Hepatocyte (in vitro differentiated cells): ENCODE data around the gene PLEKHJ1. TPM values are rescaled to one million over a fixed set of nuclear protein-coding genes. Genes with fewer than 3 reads are reported as not detected.
A peak's percentile ranks its signal among the peaks of the same experiment; 100 is the strongest.

ENCODE experiments used
- DNase-seq: peaks from one replicate; pipeline ENCODE4 v3.0.0-alpha.2; 2016; ENCODE audit warnings: low spot score
- H2AFZ ChIP-seq: fragments of 200-600 bp; sonication (generic); 2 replicates; pipeline ENCODE4 v1.6.0; 2016; ENCODE audit warnings: antibody characterized with exemption, mild to moderate bottlenecking
- H3K27ac ChIP-seq: fragments of 200-600 bp; sonication (generic); 2 replicates; pipeline ENCODE4 v1.5.1; 2016; ENCODE audit warnings: mild to moderate bottlenecking
- H3K27me3 ChIP-seq: fragments of 200-600 bp; sonication (generic); 2 replicates; pipeline ENCODE4 v1.6.1; 2016
- H3K36me3 ChIP-seq: fragments of 200-600 bp; sonication (generic); replicated peaks from 2 replicates; pipeline ENCODE4 v1.5.1; 2016; ENCODE audit warnings: low read depth; ENCODE audit not compliant: insufficient read depth
- H3K4me1 ChIP-seq: fragments of 200-600 bp; sonication (generic); 2 replicates; pipeline ENCODE4 v1.5.1; 2016; ENCODE audit warnings: mild to moderate bottlenecking, moderate library complexity; ENCODE audit not compliant: insufficient read depth
- H3K4me2 ChIP-seq: fragments of 200-600 bp; sonication (generic); 2 replicates; pipeline ENCODE4 v1.6.0; 2016
- H3K4me3 ChIP-seq: fragments of 200-600 bp; sonication (generic); 2 replicates; pipeline ENCODE4 v1.5.1; 2016; ENCODE audit warnings: mild to moderate bottlenecking
- H3K79me2 ChIP-seq: fragments of 200-600 bp; sonication (generic); 2 replicates; pipeline ENCODE4 v1.6.0; 2017; ENCODE audit warnings: mild to moderate bottlenecking
- H3K9me2 ChIP-seq: fragments of 200-600 bp; sonication (generic); replicated peaks from 2 replicates; pipeline ENCODE4 v1.6.0; 2017; ENCODE audit warnings: mild to moderate bottlenecking; ENCODE audit not compliant: insufficient read depth
- H3K9me3 ChIP-seq: fragments of 200-600 bp; sonication (generic); 2 replicates; pipeline ENCODE4 v1.5.1; 2016; ENCODE audit warnings: low read depth, mild to moderate bottlenecking
- H4K20me1 ChIP-seq: fragments of 200-600 bp; sonication (generic); 2 replicates; pipeline ENCODE4 v1.6.0; 2016; ENCODE audit warnings: mild to moderate bottlenecking; ENCODE audit not compliant: insufficient read depth, poor library complexity, severe bottlenecking
- EZH2 ChIP-seq: fragments of 200-600 bp; sonication (generic); IDR thresholded peaks from 2 replicates; pipeline ENCODE4 v1.6.1; 2016; ENCODE audit warnings: antibody characterized with exemption, mild to moderate bottlenecking, borderline replicate concordance
- EZH2phosphoT487 ChIP-seq: fragments of 200-600 bp; sonication (generic); IDR thresholded peaks from one replicate; pipeline ENCODE4 v1.6.1; 2018; ENCODE audit warnings: antibody characterized with exemption, mild to moderate bottlenecking, low read depth, moderate library complexity; ENCODE audit not compliant: unreplicated experiment, severe bottlenecking
- WGBS: methylation state at CpG from one replicate; pipeline ENCODE4 v1.1.6; 2016; ENCODE audit warnings: low lambda C conversion rate; ENCODE audit errors: missing lambda C conversion rate; 5-methylcytosine and 5-hydroxymethylcytosine counted together
- polyA plus RNA-seq: library from polyadenylated mRNA; unstranded; fragments of >200 nt; fragmentation: Nextera tagmentation; extraction: Ambion mirVana; gene quantifications from 2 replicates; pipeline ENCODE4 v1.2.1, GENCODE V29; 2016
- total RNA-seq: library from RNA; depleted of rRNA; stranded (reverse); fragments of >200 nt; gene quantifications from 2 replicates; pipeline ENCODE4 v1.2.3, GENCODE V29; 2014
- TF ChIP-seq, protein P1 (sequence below): fragments of 200-600 bp; sonication (generic); IDR thresholded peaks from 2 replicates; pipeline ENCODE4 v1.5.1; 2016; ENCODE audit warnings: antibody characterized with exemption, mild to moderate bottlenecking; ENCODE audit not compliant: poor library complexity

Gene PLEKHJ1
- total and polyA plus RNA-seq, 2 experiments from 2014 or later, result 165 to 190 TPM

DNA sequence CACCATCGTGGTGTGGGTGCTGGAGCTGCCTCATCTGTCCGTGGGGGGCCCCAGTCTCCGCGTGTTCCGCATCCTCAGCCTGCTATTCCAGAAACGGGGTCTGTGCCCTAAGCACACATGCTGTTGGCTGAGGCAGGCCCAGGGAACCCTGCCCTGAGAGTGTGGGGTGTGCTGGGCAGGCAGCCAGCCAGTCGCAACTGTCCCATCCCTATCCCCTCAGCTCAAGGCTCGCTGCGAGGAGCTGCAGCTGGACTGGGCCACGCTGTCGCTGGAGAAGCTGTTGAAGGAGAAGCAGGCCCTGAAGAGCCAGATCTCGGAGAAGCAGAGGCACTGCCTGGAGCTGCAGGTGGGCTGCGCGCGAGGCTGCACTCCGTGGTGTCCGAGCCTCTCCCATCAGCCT, 21.9 kb downstream of the PLEKHJ1 start:
- Histone ChIP-seq H3K27ac (peak overlapping the region; percentile 92), H3K4me2 (no peak overlapping the region), H3K9me3 (no peaks in the 10 kb centered on the region), H4K20me1 (no peaks in the 10 kb centered on the region), H3K4me3 (no peak overlapping the region), H3K4me1 (peaks cover 18% of the 10 kb centered on the region), H2AFZ (no peak overlapping the region), H3K79me2 (no peaks in the 10 kb centered on the region), H3K9me2 (no peaks in the 10 kb centered on the region), H3K36me3 (no peaks in the 10 kb centered on the region), H3K27me3 (no peaks in the 10 kb centered on the region)
- no peak for DNase-seq
- WGBS, result 96% methylated on average over 17 of the region's 17 CpGs
- TF ChIP-seq, protein P1, sequence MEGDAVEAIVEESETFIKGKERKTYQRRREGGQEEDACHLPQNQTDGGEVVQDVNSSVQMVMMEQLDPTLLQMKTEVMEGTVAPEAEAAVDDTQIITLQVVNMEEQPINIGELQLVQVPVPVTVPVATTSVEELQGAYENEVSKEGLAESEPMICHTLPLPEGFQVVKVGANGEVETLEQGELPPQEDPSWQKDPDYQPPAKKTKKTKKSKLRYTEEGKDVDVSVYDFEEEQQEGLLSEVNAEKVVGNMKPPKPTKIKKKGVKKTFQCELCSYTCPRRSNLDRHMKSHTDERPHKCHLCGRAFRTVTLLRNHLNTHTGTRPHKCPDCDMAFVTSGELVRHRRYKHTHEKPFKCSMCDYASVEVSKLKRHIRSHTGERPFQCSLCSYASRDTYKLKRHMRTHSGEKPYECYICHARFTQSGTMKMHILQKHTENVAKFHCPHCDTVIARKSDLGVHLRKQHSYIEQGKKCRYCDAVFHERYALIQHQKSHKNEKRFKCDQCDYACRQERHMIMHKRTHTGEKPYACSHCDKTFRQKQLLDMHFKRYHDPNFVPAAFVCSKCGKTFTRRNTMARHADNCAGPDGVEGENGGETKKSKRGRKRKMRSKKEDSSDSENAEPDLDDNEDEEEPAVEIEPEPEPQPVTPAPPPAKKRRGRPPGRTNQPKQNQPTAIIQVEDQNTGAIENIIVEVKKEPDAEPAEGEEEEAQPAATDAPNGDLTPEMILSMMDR, result no peak
- TF ChIP-seq EZH2phosphoT487 (no peak), EZH2 (no peak)

DNA sequence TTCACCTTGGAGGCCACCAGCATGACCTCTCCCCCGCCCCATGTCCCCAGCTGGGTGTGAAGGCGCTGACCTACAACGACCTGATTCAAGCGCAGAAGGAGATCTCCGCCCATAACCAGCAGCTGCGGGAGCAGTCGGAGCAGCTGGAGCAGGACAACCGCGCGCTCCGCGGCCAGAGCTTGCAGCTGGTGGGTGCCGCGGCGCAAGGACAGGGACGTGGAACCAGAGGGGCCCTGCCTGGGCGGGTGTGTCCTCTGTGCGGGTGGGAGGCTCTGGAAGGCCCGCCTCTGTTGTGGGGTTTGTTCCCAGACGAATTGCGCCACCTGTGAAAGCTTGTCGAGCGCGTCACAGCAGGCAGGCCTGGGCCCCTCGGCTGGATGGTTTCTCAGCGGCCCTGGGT, 22.3 kb downstream of the PLEKHJ1 start:
- no peaks in the 10 kb centered on the region for H3K27me3 ChIP-seq
- H3K4me3 ChIP-seq, result no peak overlapping the region
- H3K36me3 ChIP-seq, result no peaks in the 10 kb centered on the region
- H3K9me2 ChIP-seq, result no peaks in the 10 kb centered on the region
- no peaks in the 10 kb centered on the region for H3K9me3 ChIP-seq
- no peak overlapping the region for H3K4me2 ChIP-seq
- 93% methylated on average over 25 of the region's 26 CpGs for WGBS
- no peaks in the 10 kb centered on the region for H4K20me1 ChIP-seq
- H3K27ac ChIP-seq, result peak overlapping the region; percentile 92
- no peaks in the 10 kb centered on the region for H3K79me2 ChIP-seq
- no peak overlapping the region for H2AFZ ChIP-seq
- DNase-seq, result no peak
- H3K4me1 ChIP-seq, result peaks cover 18% of the 10 kb centered on the region
- TF ChIP-seq EZH2 (no peak), EZH2phosphoT487 (no peak)
- TF ChIP-seq, protein P1, result no peak

DNA sequence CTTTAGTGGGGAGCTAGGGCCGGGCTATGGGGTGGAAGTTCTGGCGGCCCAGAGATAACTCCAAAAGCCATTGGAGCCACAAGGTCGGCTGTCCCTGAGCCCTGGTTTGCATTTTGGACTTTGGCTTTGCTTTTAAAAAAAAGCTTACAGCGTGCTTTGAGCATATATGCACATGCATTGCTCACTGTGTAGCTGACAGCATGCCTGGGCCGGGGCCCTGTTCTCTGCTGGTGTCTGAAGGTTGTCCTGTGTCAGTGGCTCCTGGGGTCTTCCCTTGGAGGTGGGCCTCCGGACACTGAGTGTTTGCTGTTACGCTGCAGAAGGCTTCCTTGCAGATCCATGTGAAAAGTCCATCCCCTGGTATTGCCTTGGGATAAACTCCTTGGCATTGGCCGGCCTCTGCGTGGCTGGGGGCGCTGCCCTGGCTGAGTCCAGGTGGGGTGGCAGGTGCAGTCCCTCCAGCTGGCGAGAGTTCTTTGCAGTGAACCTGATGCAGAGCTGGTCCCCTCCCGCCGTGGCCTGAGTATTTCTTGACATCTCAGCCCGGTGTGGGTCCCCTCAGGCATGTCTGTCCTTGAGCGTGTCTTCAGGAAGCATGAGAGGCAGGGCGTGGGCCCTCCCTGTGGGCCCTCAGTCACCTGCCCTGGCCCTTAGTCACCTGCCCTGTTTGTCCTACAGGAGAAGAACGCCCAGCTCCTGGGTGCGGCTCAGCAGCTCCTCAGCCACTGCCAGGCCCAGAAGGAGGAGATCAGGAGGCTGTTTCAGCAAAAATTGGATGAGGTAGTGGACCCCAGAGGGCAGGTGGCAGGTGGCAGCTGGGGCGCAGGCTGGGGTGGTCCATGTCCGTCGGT, 23.0 kb downstream of the PLEKHJ1 start:
- Histone ChIP-seq H3K27ac (peak overlapping the region; percentile 92), H3K4me2 (no peak overlapping the region), H3K9me2 (no peaks in the 10 kb centered on the region)

More for the DNA sequence above, 23.0 kb downstream of the PLEKHJ1 start:
- no peaks in the 10 kb centered on the region for H4K20me1 ChIP-seq
- no peak overlapping the region for H2AFZ ChIP-seq
- TF ChIP-seq EZH2 (no peak), EZH2phosphoT487 (no peak)
- TF ChIP-seq, protein P1, result no peak
- H3K4me3 ChIP-seq, result no peak overlapping the region
- peak; percentile 77 for DNase-seq
- no peaks in the 10 kb centered on the region for H3K27me3 ChIP-seq
- WGBS, result 80% methylated on average over 21 of the region's 21 CpGs
- H3K79me2 ChIP-seq, result no peaks in the 10 kb centered on the region
- peaks cover 21% of the 10 kb centered on the region for H3K4me1 ChIP-seq
- H3K36me3 ChIP-seq, result no peaks in the 10 kb centered on the region
- no peaks in the 10 kb centered on the region for H3K9me3 ChIP-seq
